Parathyroid adenoma (tissue), 2 donors: ENCODE results near the gene CDK5RAP2.

Experiments used
- H2AFZ ChIP-seq: fragments of 300-600 bp; sonication (generic); one replicate; pipeline ENCODE4 v1.7.0; 2017; ENCODE audit warnings: antibody characterized with exemption, mild to moderate bottlenecking
- H3K27ac ChIP-seq: fragments of 300-600 bp; sonication (generic); one replicate; pipeline ENCODE4 v1.7.0; 2017
- H3K27me3 ChIP-seq: fragments of 300-600 bp; sonication (generic); one replicate; pipeline ENCODE4 v1.7.0; 2017; ENCODE audit warnings: low read length; ENCODE audit not compliant: control insufficient read depth, insufficient read depth
- H3K36me3 ChIP-seq: fragments of 300-600 bp; sonication (generic); one replicate; pipeline ENCODE4 v1.7.0; 2017; ENCODE audit warnings: low read length; ENCODE audit not compliant: control insufficient read depth, insufficient read depth
- H3K4me1 ChIP-seq: fragments of 300-600 bp; sonication (generic); one replicate; pipeline ENCODE4 v1.7.0; 2017; ENCODE audit warnings: control low read depth
- H3K4me2 ChIP-seq: fragments of 300-600 bp; sonication (generic); one replicate; pipeline ENCODE4 v1.7.0; 2017; ENCODE audit warnings: low read length
- H3K4me3 ChIP-seq: fragments of 300-600 bp; sonication (generic); one replicate; pipeline ENCODE4 v1.7.0; 2017; ENCODE audit warnings: low read depth, low read length
- H3K79me2 ChIP-seq: fragments of 300-600 bp; sonication (generic); one replicate; pipeline ENCODE4 v1.7.0; 2017; ENCODE audit warnings: control low read depth
- H3K9ac ChIP-seq: fragments of 300-600 bp; sonication (generic); one replicate; pipeline ENCODE4 v1.7.0; 2017; ENCODE audit warnings: mild to moderate bottlenecking
- H3K9me3 ChIP-seq: fragments of 300-600 bp; sonication (generic); one replicate; pipeline ENCODE4 v1.7.0; 2017; ENCODE audit warnings: low read length; ENCODE audit not compliant: control insufficient read depth
- TF ChIP-seq, protein P1 (sequence below): fragments of 300-600 bp; sonication (generic); IDR thresholded peaks from one replicate; pipeline ENCODE4 v1.7.0; 2017; ENCODE audit warnings: antibody characterized with exemption, mild to moderate bottlenecking
- donor health status: primary hyperparathyroidism.

The CDK5RAP2 gene

GRCh38 chr9:120514405-120514804, 65.6 kb downstream of the CDK5RAP2 start:
- TF ChIP-seq, protein P1, sequence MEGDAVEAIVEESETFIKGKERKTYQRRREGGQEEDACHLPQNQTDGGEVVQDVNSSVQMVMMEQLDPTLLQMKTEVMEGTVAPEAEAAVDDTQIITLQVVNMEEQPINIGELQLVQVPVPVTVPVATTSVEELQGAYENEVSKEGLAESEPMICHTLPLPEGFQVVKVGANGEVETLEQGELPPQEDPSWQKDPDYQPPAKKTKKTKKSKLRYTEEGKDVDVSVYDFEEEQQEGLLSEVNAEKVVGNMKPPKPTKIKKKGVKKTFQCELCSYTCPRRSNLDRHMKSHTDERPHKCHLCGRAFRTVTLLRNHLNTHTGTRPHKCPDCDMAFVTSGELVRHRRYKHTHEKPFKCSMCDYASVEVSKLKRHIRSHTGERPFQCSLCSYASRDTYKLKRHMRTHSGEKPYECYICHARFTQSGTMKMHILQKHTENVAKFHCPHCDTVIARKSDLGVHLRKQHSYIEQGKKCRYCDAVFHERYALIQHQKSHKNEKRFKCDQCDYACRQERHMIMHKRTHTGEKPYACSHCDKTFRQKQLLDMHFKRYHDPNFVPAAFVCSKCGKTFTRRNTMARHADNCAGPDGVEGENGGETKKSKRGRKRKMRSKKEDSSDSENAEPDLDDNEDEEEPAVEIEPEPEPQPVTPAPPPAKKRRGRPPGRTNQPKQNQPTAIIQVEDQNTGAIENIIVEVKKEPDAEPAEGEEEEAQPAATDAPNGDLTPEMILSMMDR: no peak
- no peak overlapping the region for H3K4me3 ChIP-seq
- H3K36me3 ChIP-seq: no peaks in the 10 kb centered on the region
- H3K4me1 ChIP-seq: no peaks in the 10 kb centered on the region
- no peak overlapping the region for H3K9ac ChIP-seq
- H3K79me2 ChIP-seq: no peaks in the 10 kb centered on the region
- no peak overlapping the region for H3K27ac ChIP-seq
- no peaks in the 10 kb centered on the region for H3K9me3 ChIP-seq
- H2AFZ ChIP-seq: no peak overlapping the region
- no peaks in the 10 kb centered on the region for H3K27me3 ChIP-seq
- H3K4me2 ChIP-seq: no peak overlapping the region

- H3K4me3 ChIP-seq: no peak overlapping the region
Observed at GRCh38 chr9:120513825-120514396, 66.1 kb downstream of the CDK5RAP2 start.

DNA sequence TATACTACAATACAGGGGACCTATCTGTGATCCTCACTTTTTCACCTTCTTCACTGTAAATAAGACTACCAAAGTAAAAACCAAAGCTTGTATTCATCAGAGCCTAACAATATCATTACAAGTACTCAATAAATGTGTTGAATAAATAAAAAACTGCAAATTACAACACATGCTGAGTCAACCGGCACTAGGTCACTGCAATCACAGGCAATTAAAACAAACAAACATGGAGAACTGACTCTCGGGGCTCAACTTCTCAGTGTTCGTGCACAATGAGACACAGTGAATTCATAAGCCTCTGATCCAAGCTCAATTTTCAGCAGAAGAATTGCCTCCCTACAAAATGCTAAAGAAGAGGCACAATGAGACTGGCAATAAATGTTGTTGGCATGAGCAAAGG, 69.2 kb downstream of the CDK5RAP2 start:
- H3K27me3 ChIP-seq: no peaks in the 10 kb centered on the region
- no peak overlapping the region for H2AFZ ChIP-seq
- H3K27ac ChIP-seq: no peak overlapping the region
- H3K4me3 ChIP-seq: no peak overlapping the region
- H3K9me3 ChIP-seq: no peaks in the 10 kb centered on the region
- no peak overlapping the region for H3K9ac ChIP-seq
- no peak overlapping the region for H3K4me2 ChIP-seq
- no peaks in the 10 kb centered on the region for H3K79me2 ChIP-seq
- H3K36me3 ChIP-seq: no peaks in the 10 kb centered on the region
- H3K4me1 ChIP-seq: no peaks in the 10 kb centered on the region
- TF ChIP-seq, protein P1: no peak

More at GRCh38 chr9:120513825-120514396, 66.1 kb downstream of the CDK5RAP2 start:
- H3K36me3 ChIP-seq: no peaks in the 10 kb centered on the region
- TF ChIP-seq, protein P1: no peak
- H3K9me3 ChIP-seq: no peaks in the 10 kb centered on the region
- H3K27ac ChIP-seq: no peak overlapping the region
- no peak overlapping the region for H3K9ac ChIP-seq
- no peaks in the 10 kb centered on the region for H3K27me3 ChIP-seq
- H2AFZ ChIP-seq: no peak overlapping the region
- H3K4me2 ChIP-seq: no peak overlapping the region
- H3K4me1 ChIP-seq: no peaks in the 10 kb centered on the region
- no peaks in the 10 kb centered on the region for H3K79me2 ChIP-seq

GRCh38 chr9:120507936-120508510, 71.9 kb downstream of the CDK5RAP2 start:
- no peaks in the 10 kb centered on the region for H3K79me2 ChIP-seq
- TF ChIP-seq, protein P1: no peak
- no peak overlapping the region for H3K9ac ChIP-seq
- H3K9me3 ChIP-seq: no peaks in the 10 kb centered on the region
- no peaks in the 10 kb centered on the region for H3K4me1 ChIP-seq
- no peak overlapping the region for H3K27ac ChIP-seq
- no peaks in the 10 kb centered on the region for H3K36me3 ChIP-seq
- no peak overlapping the region for H2AFZ ChIP-seq
- H3K4me3 ChIP-seq: no peak overlapping the region
- H3K4me2 ChIP-seq: no peak overlapping the region
- no peaks in the 10 kb centered on the region for H3K27me3 ChIP-seq

DNA sequence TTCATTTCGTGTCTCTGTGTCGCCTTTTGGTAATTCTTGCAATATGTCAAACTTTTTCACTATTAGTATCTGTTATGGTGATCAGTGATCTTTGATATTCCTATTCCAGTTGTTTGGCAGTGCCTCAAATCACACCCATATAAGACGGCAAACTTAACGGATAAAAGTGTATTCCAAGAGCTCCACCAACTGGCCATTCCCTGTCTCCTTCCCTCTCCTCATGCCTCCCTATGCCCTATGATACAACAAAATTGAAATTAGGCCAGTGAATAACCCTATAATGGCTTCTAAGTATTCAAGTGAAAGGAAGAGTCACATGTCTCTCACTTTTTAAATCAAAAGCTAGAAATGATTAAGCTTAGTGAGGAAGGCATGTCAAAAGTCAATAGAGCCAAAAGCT, 74.8 kb downstream of the CDK5RAP2 start:
- Histone ChIP-seq H2AFZ (no peak overlapping the region), H3K9ac (no peak overlapping the region), H3K4me2 (no peak overlapping the region), H3K36me3 (no peaks in the 10 kb centered on the region), H3K79me2 (no peaks in the 10 kb centered on the region), H3K4me3 (no peak overlapping the region), H3K4me1 (no peaks in the 10 kb centered on the region), H3K27ac (no peak overlapping the region), H3K9me3 (no peaks in the 10 kb centered on the region), H3K27me3 (no peaks in the 10 kb centered on the region)
- TF ChIP-seq, protein P1: no peak
